Endothelial cell (in vitro differentiated cells): ENCODE data around the gene TP53BP2. TPM values are rescaled to one million over a fixed set of nuclear protein-coding genes. Genes with fewer than 3 reads are reported as not detected.

Experiments
- DNase-seq: peaks from one replicate; pipeline ENCODE4 v3.0.0; 2021; ENCODE audit warnings: low spot score
- H3K27ac Mint-ChIP-seq: one replicate; pipeline ENCODE4 v1.8.0; 2021; ENCODE audit warnings: mixed read lengths, inconsistent platforms; ENCODE audit not compliant: unreplicated experiment
- H3K27me3 Mint-ChIP-seq: one replicate; pipeline ENCODE4 v1.8.0; 2021; ENCODE audit warnings: mild to moderate bottlenecking, moderate library complexity, mixed read lengths, inconsistent platforms; ENCODE audit not compliant: unreplicated experiment
- H3K36me3 Mint-ChIP-seq: one replicate; pipeline ENCODE4 v1.8.0; 2021; ENCODE audit warnings: mild to moderate bottlenecking, low read depth, mixed read lengths, inconsistent platforms; ENCODE audit not compliant: unreplicated experiment
- H3K4me1 Mint-ChIP-seq: one replicate; pipeline ENCODE4 v1.8.0; 2021; ENCODE audit warnings: mild to moderate bottlenecking, mixed read lengths, inconsistent platforms; ENCODE audit not compliant: unreplicated experiment
- H3K4me3 Mint-ChIP-seq: one replicate; pipeline ENCODE4 v1.8.0; 2021; ENCODE audit warnings: mild to moderate bottlenecking, mixed read lengths, inconsistent platforms; ENCODE audit not compliant: unreplicated experiment
- H3K9me3 Mint-ChIP-seq: one replicate; pipeline ENCODE4 v1.8.0; 2021; ENCODE audit warnings: mixed read lengths, inconsistent platforms; ENCODE audit not compliant: unreplicated experiment
- total RNA-seq: library from RNA; stranded (reverse); fragmentation: NEBNext Ultra II Directional; extraction: Animal tissue kit (Norgen Biotek cat#: 25700); gene quantifications from one replicate; pipeline ENCODE4 v1.2.1, GENCODE V29; 2021; ENCODE audit not compliant: unreplicated experiment
- TF ChIP-seq, protein P1 (sequence below): fragments of 200-600 bp; sonication (generic); IDR thresholded peaks from one replicate; pipeline ENCODE4 v1.5.0; 2021; ENCODE audit warnings: antibody characterized with exemption; ENCODE audit not compliant: unreplicated experiment

The TP53BP2 gene
- total RNA-seq, 1 donor from 2014 or later, result 42.0 TPM

DNA sequence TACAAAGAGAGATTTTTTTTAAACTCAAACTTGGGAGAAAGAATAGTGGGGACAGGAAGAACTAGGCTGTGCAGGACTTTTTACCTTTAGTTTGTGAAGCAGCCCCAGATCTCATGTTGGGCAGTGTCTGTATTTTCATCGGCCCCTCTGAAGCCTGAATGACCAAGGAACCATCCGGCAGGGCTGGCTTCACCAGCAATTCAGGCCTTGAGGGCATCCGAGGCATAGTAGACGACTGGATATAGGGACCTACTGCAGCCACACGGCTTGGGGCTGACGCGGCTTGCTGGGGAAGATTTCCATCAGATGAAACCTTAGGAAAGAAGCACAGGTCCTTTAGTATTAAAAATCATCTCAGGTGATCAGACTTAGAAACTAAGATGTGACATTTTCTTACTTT lies 43.7 kb downstream of the TP53BP2 start:
- H3K4me3 Mint-ChIP-seq, result no peak overlapping the region
- H3K27ac Mint-ChIP-seq, result no peak overlapping the region
- no peaks in the 10 kb centered on the region for H3K9me3 Mint-ChIP-seq
- no peaks in the 10 kb centered on the region for H3K4me1 Mint-ChIP-seq
- no peaks in the 10 kb centered on the region for H3K27me3 Mint-ChIP-seq
- DNase-seq, result no peak
- H3K36me3 Mint-ChIP-seq, result peaks cover 41% of the 10 kb centered on the region
- TF ChIP-seq, protein P1, sequence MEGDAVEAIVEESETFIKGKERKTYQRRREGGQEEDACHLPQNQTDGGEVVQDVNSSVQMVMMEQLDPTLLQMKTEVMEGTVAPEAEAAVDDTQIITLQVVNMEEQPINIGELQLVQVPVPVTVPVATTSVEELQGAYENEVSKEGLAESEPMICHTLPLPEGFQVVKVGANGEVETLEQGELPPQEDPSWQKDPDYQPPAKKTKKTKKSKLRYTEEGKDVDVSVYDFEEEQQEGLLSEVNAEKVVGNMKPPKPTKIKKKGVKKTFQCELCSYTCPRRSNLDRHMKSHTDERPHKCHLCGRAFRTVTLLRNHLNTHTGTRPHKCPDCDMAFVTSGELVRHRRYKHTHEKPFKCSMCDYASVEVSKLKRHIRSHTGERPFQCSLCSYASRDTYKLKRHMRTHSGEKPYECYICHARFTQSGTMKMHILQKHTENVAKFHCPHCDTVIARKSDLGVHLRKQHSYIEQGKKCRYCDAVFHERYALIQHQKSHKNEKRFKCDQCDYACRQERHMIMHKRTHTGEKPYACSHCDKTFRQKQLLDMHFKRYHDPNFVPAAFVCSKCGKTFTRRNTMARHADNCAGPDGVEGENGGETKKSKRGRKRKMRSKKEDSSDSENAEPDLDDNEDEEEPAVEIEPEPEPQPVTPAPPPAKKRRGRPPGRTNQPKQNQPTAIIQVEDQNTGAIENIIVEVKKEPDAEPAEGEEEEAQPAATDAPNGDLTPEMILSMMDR, result no peak

- no peaks in the 10 kb centered on the region for H3K27me3 Mint-ChIP-seq
- H3K36me3 Mint-ChIP-seq, result peaks cover 33% of the 10 kb centered on the region
- H3K9me3 Mint-ChIP-seq, result no peaks in the 10 kb centered on the region
- H3K4me3 Mint-ChIP-seq, result no peak overlapping the region
- H3K27ac Mint-ChIP-seq, result peak overlapping the region; percentile 15
- DNase-seq, result no peak
- TF ChIP-seq, protein P1, result no peak
- no peaks in the 10 kb centered on the region for H3K4me1 Mint-ChIP-seq
Observed at GRCh38 chr1:223796210-223796609, 49.5 kb downstream of the TP53BP2 start.

GRCh38 chr1:223794136-223794880 lies 51.4 kb downstream of the TP53BP2 start:
- Mint-ChIP-seq H3K9me3 (no peaks in the 10 kb centered on the region), H3K4me1 (no peaks in the 10 kb centered on the region), H3K27ac (no peak overlapping the region), H3K4me3 (no peak overlapping the region), H3K27me3 (no peaks in the 10 kb centered on the region), H3K36me3 (peaks cover 19% of the 10 kb centered on the region)
- no peak for DNase-seq
- TF ChIP-seq, protein P1, result no peak

DNA sequence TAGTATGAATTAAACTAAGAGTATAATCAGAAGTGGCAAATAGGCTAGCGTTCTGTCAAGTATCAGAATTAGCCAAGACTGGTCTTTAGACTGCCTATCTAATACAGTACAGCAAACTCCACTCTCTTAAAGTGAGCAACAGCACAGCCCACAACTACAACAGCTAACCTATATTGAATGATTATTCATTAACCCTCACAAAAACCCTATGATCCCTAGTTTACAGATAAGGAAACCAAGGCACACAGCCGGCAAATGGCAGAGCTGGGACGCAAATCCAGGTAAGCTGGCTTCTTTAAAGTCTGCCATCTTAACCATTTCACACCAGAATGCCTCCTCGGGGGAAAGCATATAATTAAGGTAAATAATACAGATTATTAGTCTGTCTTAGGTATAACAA lies 52.0 kb downstream of the TP53BP2 start:
- Mint-ChIP-seq H3K27ac (no peak overlapping the region), H3K4me3 (no peak overlapping the region), H3K9me3 (no peaks in the 10 kb centered on the region), H3K27me3 (no peaks in the 10 kb centered on the region), H3K36me3 (peaks cover 23% of the 10 kb centered on the region), H3K4me1 (no peaks in the 10 kb centered on the region)
- DNase-seq, result no peak
- TF ChIP-seq, protein P1, result no peak

DNA sequence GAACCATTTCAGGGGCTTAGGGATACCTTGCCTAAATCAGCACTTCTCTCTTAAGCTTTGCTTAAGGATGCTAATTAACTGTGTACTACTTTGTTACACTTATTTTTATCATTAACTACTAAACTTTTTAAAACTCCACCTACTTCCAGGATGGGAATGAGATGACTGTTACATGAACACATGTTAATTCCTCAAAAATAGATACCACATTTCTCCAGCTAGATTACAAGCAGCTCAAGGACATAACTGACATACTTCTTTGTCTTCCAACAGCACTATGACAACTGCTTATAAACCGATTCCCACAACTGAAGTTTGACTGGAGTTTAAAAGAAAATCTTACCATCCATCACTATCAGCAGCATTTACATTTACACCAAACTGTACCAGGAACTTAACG lies 53.7 kb downstream of the TP53BP2 start:
- no peaks in the 10 kb centered on the region for H3K9me3 Mint-ChIP-seq
- DNase-seq, result no peak
- no peak overlapping the region for H3K27ac Mint-ChIP-seq
- TF ChIP-seq, protein P1, result no peak
- no peaks in the 10 kb centered on the region for H3K4me1 Mint-ChIP-seq
- H3K36me3 Mint-ChIP-seq, result peaks cover 23% of the 10 kb centered on the region
- no peak overlapping the region for H3K4me3 Mint-ChIP-seq
- no peaks in the 10 kb centered on the region for H3K27me3 Mint-ChIP-seq
